Vagina (tissue), 2 donors: ENCODE data around the gene SUPT3H. TPM values are rescaled to one million over a fixed set of nuclear protein-coding genes. Genes with fewer than 3 reads are reported as not detected.
"Not testable (repeated sequence)": the region's sequence is repeated elsewhere in the genome, so short reads cannot be mapped to it uniquely, and the experiment has no call there.

Source experiments
- DNase-seq, 2 donors: peaks; one replicate each; pipeline ENCODE4 v3.0.0-alpha.2; 2017; ENCODE audit errors: extremely low spot score in 2 of 2
- H3K27ac ChIP-seq: fragments of 200-600 bp; sonication (generic); one replicate; pipeline ENCODE4 v1.5.1; 2019
- H3K27me3 ChIP-seq: fragments of 200-600 bp; sonication (generic); one replicate; pipeline ENCODE4 v1.5.1; 2019
- H3K36me3 ChIP-seq, 2 donors: fragments of 200-600 bp; sonication (generic); one replicate each; pipeline ENCODE4 v1.5.1; 2017 to 2019
- H3K4me1 ChIP-seq: fragments of 200-600 bp; sonication (generic); one replicate; pipeline ENCODE4 v1.5.1; 2019
- H3K4me3 ChIP-seq, 2 donors: fragments of 200-600 bp; sonication (generic); 1 replicate in 1 of 2; 2 replicates in 1 of 2; pipeline ENCODE4 v1.5.1; 2016 to 2019
- H3K9me3 ChIP-seq: fragments of 200-600 bp; sonication (generic); one replicate; pipeline ENCODE4 v1.5.1; 2019
- CTCF ChIP-seq, 3 experiments: fragments of 450-650 bp in 2 of 3; fragments of 200-600 bp in 1 of 3; sonication (generic) in 1 of 3; IDR thresholded peaks; one replicate each; pipeline ENCODE4 v1.5.1; 2017 to 2019; ENCODE audit warnings: antibody characterized with exemption in 3 of 3, mild to moderate bottlenecking in 2 of 3, moderate library complexity in 2 of 3
- POLR2A ChIP-seq, 2 donors: fragments of 450-650 bp; IDR thresholded peaks; one replicate each; pipeline ENCODE4 v1.6.1; 2017; ENCODE audit warnings: antibody characterized with exemption in 2 of 2, mild to moderate bottlenecking in 2 of 2, moderate library complexity in 2 of 2
- POLR2AphosphoS5 ChIP-seq, 2 donors: sonication (generic); formaldehyde crosslinking; IDR thresholded peaks; one replicate each; pipeline ENCODE4 v1.9.0; 2017; ENCODE audit warnings: antibody characterized with exemption in 2 of 2, mild to moderate bottlenecking in 2 of 2, low read depth in 1 of 2; ENCODE audit not compliant: insufficient read depth in 1 of 2
- intact Hi-C: fragments of 100-400 bp; cut with DNase I; formaldehyde crosslinking; loops from one replicate; pipeline ENCODE4 v1.15.1; 2023
- total RNA-seq: library from RNA; depleted of rRNA; stranded (reverse); fragments of >200 nt; gene quantifications from one replicate; pipeline ENCODE4 v1.2.3, GENCODE V29; 2016

Gene SUPT3H
- total RNA-seq, 1 donor from 2014 or later: 4.2 TPM

GRCh38 chr6:44869321-44869897 is 508.3 kb downstream of the SUPT3H start:
- H3K27me3 ChIP-seq: no peaks in the 10 kb centered on the region
- intact Hi-C loops: no loop called here
- H3K27ac ChIP-seq: no peak overlapping the region
- H3K9me3 ChIP-seq: no peaks in the 10 kb centered on the region
- H3K4me3 ChIP-seq: no peak overlapping the region
- no peaks in the 10 kb centered on the region for H3K36me3 ChIP-seq
- DNase-seq: no peak
- no peaks in the 10 kb centered on the region for H3K4me1 ChIP-seq
- no peak for TF ChIP-seq CTCF (IDR thresholded peaks at IDR 0.05)
- no peak for TF ChIP-seq POLR2AphosphoS5 (IDR thresholded peaks at IDR 0.05; ENCODE audit: insufficient read depth in 1 of 2, low read depth in 1 of 2)
- no peak for TF ChIP-seq POLR2A (IDR thresholded peaks at IDR 0.05)

DNA sequence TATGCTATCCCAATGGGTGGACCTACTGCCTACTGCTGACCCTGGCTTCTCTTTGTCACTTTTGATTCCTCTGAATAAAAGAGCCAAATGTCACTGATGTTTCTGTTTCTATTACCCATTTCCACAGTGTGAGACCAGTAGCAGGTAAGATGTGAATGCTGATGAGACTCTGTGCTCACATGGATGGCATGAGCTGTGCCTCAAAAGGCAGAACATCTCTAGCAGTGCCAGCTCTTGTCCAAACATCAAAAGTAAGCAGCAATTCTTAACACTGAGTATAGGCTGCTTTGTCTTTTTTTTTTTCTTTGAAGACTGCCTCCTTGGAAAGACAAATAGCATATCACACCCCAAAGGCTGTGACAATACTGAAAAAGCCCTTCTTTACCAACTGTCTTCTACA is 508.8 kb downstream of the SUPT3H start:
- no peak overlapping the region for H3K4me3 ChIP-seq
- DNase-seq: no peak
- no peak for TF ChIP-seq POLR2A (IDR thresholded peaks at IDR 0.05)
- TF ChIP-seq CTCF (IDR thresholded peaks at IDR 0.05): no peak
- TF ChIP-seq POLR2AphosphoS5 (IDR thresholded peaks at IDR 0.05; ENCODE audit: insufficient read depth in 1 of 2, low read depth in 1 of 2): no peak
- no peaks in the 10 kb centered on the region for H3K4me1 ChIP-seq
- H3K27ac ChIP-seq: no peak overlapping the region
- no peaks in the 10 kb centered on the region for H3K9me3 ChIP-seq
- H3K36me3 ChIP-seq: no peaks in the 10 kb centered on the region
- intact Hi-C loops: no loop called here
- no peaks in the 10 kb centered on the region for H3K27me3 ChIP-seq

DNA sequence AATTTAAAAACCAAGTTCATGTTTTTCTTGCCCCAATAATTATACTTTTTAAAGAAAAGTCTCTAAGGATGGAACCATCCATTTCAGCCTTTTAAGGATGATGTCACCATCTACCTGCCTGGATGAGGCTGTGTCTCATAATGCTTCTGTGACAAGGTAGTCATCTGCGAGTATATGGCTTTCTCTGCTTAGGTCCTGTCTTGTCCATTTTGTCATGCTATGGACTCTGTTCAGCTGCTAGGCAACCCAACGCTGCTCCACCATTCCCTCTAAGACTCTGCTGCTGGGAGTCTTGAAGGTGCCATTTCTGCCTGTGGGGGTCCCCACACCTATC is 509.4 kb downstream of the SUPT3H start:
- H3K9me3 ChIP-seq: no peaks in the 10 kb centered on the region
- intact Hi-C loops: no loop called here
- DNase-seq: no peak

GRCh38 chr6:44867571-44868334 is 510.0 kb downstream of the SUPT3H start:
- H3K4me1 ChIP-seq: no peaks in the 10 kb centered on the region
- no peak for TF ChIP-seq POLR2AphosphoS5 (IDR thresholded peaks at IDR 0.05; ENCODE audit: insufficient read depth in 1 of 2, low read depth in 1 of 2)
- no peak for TF ChIP-seq POLR2A (IDR thresholded peaks at IDR 0.05)
- TF ChIP-seq CTCF (IDR thresholded peaks at IDR 0.05): no peak
- no peak overlapping the region for H3K4me3 ChIP-seq
- DNase-seq: no peak
- H3K27ac ChIP-seq: no peak overlapping the region
- H3K27me3 ChIP-seq: no peaks in the 10 kb centered on the region
- intact Hi-C loops: no loop called here
- H3K36me3 ChIP-seq: no peaks in the 10 kb centered on the region
- no peaks in the 10 kb centered on the region for H3K9me3 ChIP-seq

More for the DNA sequence above, 509.4 kb downstream of the SUPT3H start:
- no peaks in the 10 kb centered on the region for H3K4me1 ChIP-seq
- no peaks in the 10 kb centered on the region for H3K27me3 ChIP-seq
- no peak for TF ChIP-seq POLR2A (IDR thresholded peaks at IDR 0.05)
- no peak for TF ChIP-seq CTCF (IDR thresholded peaks at IDR 0.05)
- no peak for TF ChIP-seq POLR2AphosphoS5 (IDR thresholded peaks at IDR 0.05; ENCODE audit: insufficient read depth in 1 of 2, low read depth in 1 of 2)
- H3K36me3 ChIP-seq: no peaks in the 10 kb centered on the region
- no peak overlapping the region for H3K4me3 ChIP-seq
- H3K27ac ChIP-seq: no peak overlapping the region

DNA sequence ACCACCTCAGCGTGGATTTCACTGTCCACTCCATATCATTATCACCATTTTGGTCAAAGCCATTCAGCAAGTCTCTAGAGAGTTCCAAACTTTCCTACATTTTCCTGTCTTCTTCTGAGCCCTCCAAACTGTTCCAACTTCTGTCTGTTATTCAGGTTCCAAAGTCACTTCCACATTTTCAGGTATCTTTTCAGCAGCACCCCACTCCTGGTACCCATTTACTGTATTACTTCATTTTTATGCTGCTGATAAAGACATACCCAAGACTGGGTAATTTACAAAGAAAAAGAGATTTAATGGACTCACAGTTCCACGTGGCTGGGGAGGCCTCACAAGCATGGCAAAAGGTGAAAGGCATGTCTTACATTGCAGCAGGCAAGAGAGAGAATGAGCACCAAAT is 512.5 kb downstream of the SUPT3H start:
- H3K4me3 ChIP-seq, DNase-seq, intact Hi-C loops, H3K27ac ChIP-seq, H3K36me3 ChIP-seq, H3K9me3 ChIP-seq, H3K27me3 ChIP-seq, H3K4me1 ChIP-seq: not testable (repeated sequence)
